ENCODE results near the gene PLCD4.

The PLCD4 gene

GRCh38 chr2:218671654-218672566, 64.2 kb downstream of the PLCD4 start, which contains the start of the genes RNF25 and STK36:
Gene RNF25 (minus strand): TSS chr2:218672002. CDS start chr2:218671970, 32 bp downstream.
Gene STK36 (plus strand): TSS chr2:218672086. CDS start chr2:218672830, 744 bp downstream.
- DNase-seq = peak; percentile 85

- DNase-seq = no peak
Measured at GRCh38 chr2:218679119-218679518, 71.4 kb downstream of the PLCD4 start.

GRCh38 chr2:218680061-218680460, 72.4 kb downstream of the PLCD4 start:
- no peak for DNase-seq

All from NCI-H748 treated with DMSO at 0.1 percent for 48 hours (cell line).